ENCODE data around the gene RAB12.

RAB12 gene

DNA sequence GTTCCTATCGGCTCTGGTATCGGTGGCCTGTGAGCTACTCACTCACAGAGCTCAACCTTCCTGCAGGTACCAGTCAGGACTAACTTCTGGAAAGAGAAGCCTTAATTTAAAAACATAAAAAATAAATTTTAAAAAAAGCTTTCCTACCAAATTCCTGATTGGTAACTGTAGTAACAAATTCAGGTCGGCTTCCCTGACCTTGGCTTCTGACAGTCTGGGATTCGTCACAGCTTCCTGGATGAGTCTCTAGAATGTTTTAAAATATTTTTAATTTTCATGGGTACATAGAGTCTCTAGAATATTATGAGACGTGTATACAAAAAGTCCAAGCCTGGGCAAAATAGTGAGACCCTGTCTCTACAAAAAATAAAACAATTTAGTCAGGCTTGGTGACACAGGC lies 51.1 kb downstream of the RAB12 start:
- WGBS (ENCODE audit: extremely low coverage, insufficient coverage, insufficient read length) = no CpG with 5 or more reads among the region's 5 CpGs

DNA sequence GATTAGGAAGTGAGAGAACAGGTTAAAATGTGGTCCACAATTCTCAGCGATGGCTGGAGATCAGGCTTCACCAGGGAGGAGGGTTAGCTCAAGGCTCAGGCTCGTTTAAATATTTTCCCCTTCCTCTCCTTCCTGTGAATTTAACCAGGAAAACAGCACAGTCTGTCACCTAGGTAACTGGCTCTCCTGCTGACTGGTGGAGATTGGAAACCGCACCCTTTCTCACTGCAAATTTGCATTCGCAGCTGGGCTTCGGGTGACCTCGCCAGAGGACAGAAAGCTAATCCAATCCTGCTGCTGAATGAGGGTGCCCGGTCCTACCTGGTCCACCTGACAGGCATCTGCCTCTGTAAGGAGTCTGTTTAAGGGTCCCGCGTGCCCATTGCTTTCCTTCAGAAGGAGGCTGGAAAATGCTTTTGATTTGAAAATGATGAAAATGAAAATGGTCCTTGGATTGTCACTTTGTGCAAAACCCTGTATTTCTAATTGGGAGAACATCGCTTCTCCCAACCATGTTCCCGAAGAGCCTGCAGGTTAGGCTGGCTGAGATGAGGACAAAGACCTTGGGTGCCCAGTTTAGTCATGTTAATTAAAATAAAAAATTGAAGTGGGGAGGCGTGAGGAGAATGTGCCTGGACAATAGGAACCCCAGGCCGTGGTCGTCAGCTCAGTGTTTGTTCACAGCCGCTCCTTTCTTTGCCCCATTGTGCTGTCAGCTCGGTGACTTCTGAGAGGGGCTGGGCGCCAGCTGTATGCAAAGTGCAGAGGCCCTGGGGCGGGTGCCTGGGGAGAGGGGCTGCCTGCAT lies 52.7 kb downstream of the RAB12 start:
- Histone ChIP-seq H4K8ac (ENCODE audit: low read depth, low read length) (no peak overlapping the region), H2BK5ac (ENCODE audit: low read depth, low read length, poor library complexity) (no peak overlapping the region), H3K4ac (ENCODE audit: low read depth, low read length) (no peak overlapping the region), H3K27me3 (ENCODE audit: insufficient read depth, low read length) (no peaks in the 10 kb centered on the region), H3K4me2 (ENCODE audit: low read length) (no peak overlapping the region), H2BK12ac (ENCODE audit: low read length) (no peak overlapping the region), H3K4me1 (ENCODE audit: control insufficient read depth in 1 of 2, insufficient read depth in 2 of 2, low read length in 2 of 2) (peaks cover 0 to 3% of the 10 kb centered on the region in 2 experiments), H2AFZ (ENCODE audit: insufficient read depth, low read length, poor library complexity) (no peak overlapping the region), H3K79me2 (ENCODE audit: control insufficient read depth, insufficient read depth, low read length, poor library complexity) (no peaks in the 10 kb centered on the region), H3K27ac (ENCODE audit: low read depth, low read length) (no peak overlapping the region), H4K91ac (ENCODE audit: low read depth, low read length) (no peak overlapping the region), H3K4me3 (ENCODE audit: low read depth, low read length) (no peak overlapping the region), H3K9ac (ENCODE audit: low read length) (no peak overlapping the region), H2AK5ac (ENCODE audit: low read length) (no peak overlapping the region), H3K9me3 (ENCODE audit: insufficient read depth, low read depth, low read length) (no peaks in the 10 kb centered on the region), H3K18ac (ENCODE audit: low read length) (no peak overlapping the region), H2BK120ac (ENCODE audit: insufficient read depth, low read length, poor library complexity) (no peak overlapping the region), H3K14ac (ENCODE audit: low read length) (no peak overlapping the region), H3K79me1 (ENCODE audit: low read length) (no peaks in the 10 kb centered on the region), H3K36me3 (ENCODE audit: control insufficient read depth in 1 of 2, insufficient read depth in 2 of 2, low read length in 2 of 2) (no peaks in the 10 kb centered on the region), H3K23ac (ENCODE audit: low read length) (no peak overlapping the region), H4K12ac (ENCODE audit: low read depth, low read length) (no peak overlapping the region)
- WGBS (ENCODE audit: extremely low coverage, insufficient coverage, insufficient read length) = no CpG with 5 or more reads among the region's 18 CpGs
- DNase-seq = no peak

More for the DNA sequence above, 51.1 kb downstream of the RAB12 start:
- H3K27ac ChIP-seq (ENCODE audit: low read depth, low read length) = no peak overlapping the region
- H3K79me1 ChIP-seq (ENCODE audit: low read length) = no peaks in the 10 kb centered on the region
- H4K91ac ChIP-seq (ENCODE audit: low read depth, low read length) = no peak overlapping the region
- no peak overlapping the region for H3K9ac ChIP-seq (ENCODE audit: low read length)
- H2AK5ac ChIP-seq (ENCODE audit: low read length) = no peak overlapping the region
- no peak overlapping the region for H2BK5ac ChIP-seq (ENCODE audit: low read depth, low read length, poor library complexity)
- peaks cover 0 to 3% of the 10 kb centered on the region in 2 experiments for H3K4me1 ChIP-seq (ENCODE audit: control insufficient read depth in 1 of 2, insufficient read depth in 2 of 2, low read length in 2 of 2)
- no peaks in the 10 kb centered on the region for H3K27me3 ChIP-seq (ENCODE audit: insufficient read depth, low read length)
- no peak overlapping the region for H2AFZ ChIP-seq (ENCODE audit: insufficient read depth, low read length, poor library complexity)
- H3K4me2 ChIP-seq (ENCODE audit: low read length) = no peak overlapping the region
- H3K23ac ChIP-seq (ENCODE audit: low read length) = no peak overlapping the region
- H2BK120ac ChIP-seq (ENCODE audit: insufficient read depth, low read length, poor library complexity) = no peak overlapping the region
- no peak overlapping the region for H3K4ac ChIP-seq (ENCODE audit: low read depth, low read length)
- no peak overlapping the region for H4K8ac ChIP-seq (ENCODE audit: low read depth, low read length)
- H3K14ac ChIP-seq (ENCODE audit: low read length) = no peak overlapping the region
- H3K79me2 ChIP-seq (ENCODE audit: control insufficient read depth, insufficient read depth, low read length, poor library complexity) = no peaks in the 10 kb centered on the region
- H3K4me3 ChIP-seq (ENCODE audit: low read depth, low read length) = no peak overlapping the region
- no peak for DNase-seq
- H4K12ac ChIP-seq (ENCODE audit: low read depth, low read length) = no peak overlapping the region
- H3K18ac ChIP-seq (ENCODE audit: low read length) = no peak overlapping the region
- no peaks in the 10 kb centered on the region for H3K36me3 ChIP-seq (ENCODE audit: control insufficient read depth in 1 of 2, insufficient read depth in 2 of 2, low read length in 2 of 2)
- H2BK12ac ChIP-seq (ENCODE audit: low read length) = no peak overlapping the region
- no peaks in the 10 kb centered on the region for H3K9me3 ChIP-seq (ENCODE audit: insufficient read depth, low read depth, low read length)

DNA sequence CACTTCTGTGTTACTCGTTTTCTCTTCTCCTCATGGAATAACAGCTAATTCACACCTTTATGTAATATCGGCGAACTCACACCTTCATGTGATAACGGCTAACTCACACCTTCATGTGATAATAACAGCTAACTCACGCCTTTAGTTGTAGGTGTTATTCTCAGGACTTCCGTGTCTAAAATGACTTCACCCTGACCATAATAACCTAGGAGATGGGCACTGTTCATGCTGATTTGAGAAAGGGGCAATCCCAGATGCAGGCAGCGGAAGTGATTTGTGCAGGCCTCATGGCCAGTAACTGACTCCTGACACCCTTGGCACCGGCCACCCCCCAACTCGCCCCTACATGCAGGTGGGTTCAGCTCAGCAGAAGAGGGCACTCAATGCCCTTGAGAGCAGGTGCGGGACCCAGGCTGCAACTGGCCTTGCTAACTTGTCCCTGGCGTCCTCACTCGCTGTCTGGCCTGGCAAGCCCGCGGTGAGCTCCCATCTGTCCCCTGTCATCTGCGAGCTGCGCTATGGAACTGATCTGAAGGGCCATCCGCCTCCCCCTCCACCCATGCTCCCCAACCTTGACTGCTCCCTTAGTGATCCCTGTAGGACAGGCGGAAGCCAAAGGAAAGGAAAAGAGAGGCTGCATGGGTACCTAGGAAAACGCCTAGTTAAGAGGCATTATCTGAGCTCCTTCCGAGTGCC lies 53.5 kb downstream of the RAB12 start:
- H2AFZ ChIP-seq (ENCODE audit: insufficient read depth, low read length, poor library complexity) = no peak overlapping the region
- H2BK120ac ChIP-seq (ENCODE audit: insufficient read depth, low read length, poor library complexity) = no peak overlapping the region
- H3K9ac ChIP-seq (ENCODE audit: low read length) = no peak overlapping the region
- peaks cover 0 to 3% of the 10 kb centered on the region in 2 experiments for H3K4me1 ChIP-seq (ENCODE audit: control insufficient read depth in 1 of 2, insufficient read depth in 2 of 2, low read length in 2 of 2)
- H3K23ac ChIP-seq (ENCODE audit: low read length) = no peak overlapping the region
- H3K4ac ChIP-seq (ENCODE audit: low read depth, low read length) = no peak overlapping the region
- no peak overlapping the region for H2AK5ac ChIP-seq (ENCODE audit: low read length)
- no peak overlapping the region for H2BK12ac ChIP-seq (ENCODE audit: low read length)
- no peaks in the 10 kb centered on the region for H3K36me3 ChIP-seq (ENCODE audit: control insufficient read depth in 1 of 2, insufficient read depth in 2 of 2, low read length in 2 of 2)
- H3K79me2 ChIP-seq (ENCODE audit: control insufficient read depth, insufficient read depth, low read length, poor library complexity) = no peaks in the 10 kb centered on the region
- H3K4me3 ChIP-seq (ENCODE audit: low read depth, low read length) = no peak overlapping the region
- H4K12ac ChIP-seq (ENCODE audit: low read depth, low read length) = no peak overlapping the region
- no peak for DNase-seq
- H3K79me1 ChIP-seq (ENCODE audit: low read length) = no peaks in the 10 kb centered on the region
- no peak overlapping the region for H4K91ac ChIP-seq (ENCODE audit: low read depth, low read length)
- H3K27ac ChIP-seq (ENCODE audit: low read depth, low read length) = no peak overlapping the region
- WGBS (ENCODE audit: extremely low coverage, insufficient coverage, insufficient read length) = no CpG with 5 or more reads among the region's 20 CpGs
- no peak overlapping the region for H3K14ac ChIP-seq (ENCODE audit: low read length)
- no peak overlapping the region for H3K4me2 ChIP-seq (ENCODE audit: low read length)
- no peaks in the 10 kb centered on the region for H3K9me3 ChIP-seq (ENCODE audit: insufficient read depth, low read depth, low read length)
- H3K27me3 ChIP-seq (ENCODE audit: insufficient read depth, low read length) = no peaks in the 10 kb centered on the region
- H4K8ac ChIP-seq (ENCODE audit: low read depth, low read length) = no peak overlapping the region
- H2BK5ac ChIP-seq (ENCODE audit: low read depth, low read length, poor library complexity) = no peak overlapping the region
- H3K18ac ChIP-seq (ENCODE audit: low read length) = no peak overlapping the region

DNA sequence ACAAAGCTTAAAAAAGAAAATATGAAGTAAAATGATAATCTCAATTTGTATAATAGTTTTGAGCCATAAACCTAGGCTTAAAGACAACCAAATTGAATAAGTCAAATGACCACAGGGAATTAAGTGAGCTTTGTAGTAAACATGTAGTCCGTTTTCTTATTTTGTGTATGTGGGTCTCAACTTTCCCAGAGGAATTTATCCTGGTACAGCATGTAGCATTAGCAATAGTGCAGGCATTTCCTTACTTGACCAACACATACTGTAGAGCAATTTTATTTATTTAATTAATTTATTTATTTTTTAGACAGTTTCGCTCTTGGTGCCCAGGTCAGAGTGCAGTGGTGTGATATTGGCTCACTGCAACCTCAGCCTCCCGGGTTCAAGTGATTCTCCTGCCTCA lies 58.6 kb downstream of the RAB12 start:
- H3K4me3 ChIP-seq (ENCODE audit: low read depth, low read length) = no peak overlapping the region
- H2AFZ ChIP-seq (ENCODE audit: insufficient read depth, low read length, poor library complexity) = no peak overlapping the region
- H4K12ac ChIP-seq (ENCODE audit: low read depth, low read length) = no peak overlapping the region
- H2AK5ac ChIP-seq (ENCODE audit: low read length) = no peak overlapping the region
- no peaks in the 10 kb centered on the region for H3K9me3 ChIP-seq (ENCODE audit: insufficient read depth, low read depth, low read length)
- no peak overlapping the region for H2BK120ac ChIP-seq (ENCODE audit: insufficient read depth, low read length, poor library complexity)
- no peak overlapping the region for H4K91ac ChIP-seq (ENCODE audit: low read depth, low read length)
- no peak overlapping the region for H3K23ac ChIP-seq (ENCODE audit: low read length)
- no peak overlapping the region for H3K18ac ChIP-seq (ENCODE audit: low read length)
- no peak overlapping the region for H3K4ac ChIP-seq (ENCODE audit: low read depth, low read length)
- H3K4me2 ChIP-seq (ENCODE audit: low read length) = no peak overlapping the region
- H3K79me1 ChIP-seq (ENCODE audit: low read length) = no peaks in the 10 kb centered on the region
- no peak overlapping the region for H3K27ac ChIP-seq (ENCODE audit: low read depth, low read length)
- no CpG with 5 or more reads among the region's 3 CpGs for WGBS (ENCODE audit: extremely low coverage, insufficient coverage, insufficient read length)
- H4K8ac ChIP-seq (ENCODE audit: low read depth, low read length) = no peak overlapping the region
- no peak overlapping the region for H2BK12ac ChIP-seq (ENCODE audit: low read length)
- H3K27me3 ChIP-seq (ENCODE audit: insufficient read depth, low read length) = no peaks in the 10 kb centered on the region
- H3K14ac ChIP-seq (ENCODE audit: low read length) = no peak overlapping the region
- no peaks in the 10 kb centered on the region for H3K79me2 ChIP-seq (ENCODE audit: control insufficient read depth, insufficient read depth, low read length, poor library complexity)
- no peaks in the 10 kb centered on the region for H3K36me3 ChIP-seq (ENCODE audit: control insufficient read depth in 1 of 2, insufficient read depth in 2 of 2, low read length in 2 of 2)
- DNase-seq = no peak
- no peak overlapping the region for H3K9ac ChIP-seq (ENCODE audit: low read length)
- no peaks in the 10 kb centered on the region for H3K4me1 ChIP-seq (ENCODE audit: control insufficient read depth in 1 of 2, insufficient read depth in 2 of 2, low read length in 2 of 2)
- H2BK5ac ChIP-seq (ENCODE audit: low read depth, low read length, poor library complexity) = no peak overlapping the region
